Left ventricle myocardium superior (tissue), 1 donor: ENCODE measurements around the gene ATXN1. TPM values are rescaled to one million over a fixed set of nuclear protein-coding genes. Genes with fewer than 3 reads are reported as not detected.
"Not testable (repeated sequence)": the region's sequence is repeated elsewhere in the genome, so short reads cannot be mapped to it uniquely, and the experiment has no call there.

Experiments
- ATAC-seq: fragments of 200-7000 bp; cut with Tn5 transposase; one replicate; pipeline ENCODE4 v1.9.1; 2020; ENCODE audit warnings: mild to moderate bottlenecking, moderate library complexity
- DNase-seq: peaks from one replicate; pipeline ENCODE4 v3.0.0-alpha.2; 2020
- intact Hi-C: fragments of 100-400 bp; cut with micrococcal nuclease; formaldehyde crosslinking; loops from one replicate; pipeline ENCODE4 v1.11.0; 2022
- total RNA-seq: library from RNA; stranded (reverse); fragmentation: NEBNext Ultra II Directional; extraction: Animal tissue kit (Norgen Biotek cat#: 25700); gene quantifications from one replicate; pipeline ENCODE4 v1.2.1, GENCODE V29; 2021
- donor health status: DM: no; HTN: yes; CAD: no; lungs with severe emphysema.

ATXN1 gene
- total RNA-seq, 1 donor from 2014 or later = 45.2 TPM

- ATAC-seq, DNase-seq, intact Hi-C loops: not testable (repeated sequence)
Observed at GRCh38 chr6:16381968-16382367, 379.3 kb downstream of the ATXN1 start.

- ATAC-seq = peak; percentile 89
- no peak for DNase-seq
- intact Hi-C loops = no loop called here
Observed at GRCh38 chr6:16380220-16380809, 380.9 kb downstream of the ATXN1 start.

DNA sequence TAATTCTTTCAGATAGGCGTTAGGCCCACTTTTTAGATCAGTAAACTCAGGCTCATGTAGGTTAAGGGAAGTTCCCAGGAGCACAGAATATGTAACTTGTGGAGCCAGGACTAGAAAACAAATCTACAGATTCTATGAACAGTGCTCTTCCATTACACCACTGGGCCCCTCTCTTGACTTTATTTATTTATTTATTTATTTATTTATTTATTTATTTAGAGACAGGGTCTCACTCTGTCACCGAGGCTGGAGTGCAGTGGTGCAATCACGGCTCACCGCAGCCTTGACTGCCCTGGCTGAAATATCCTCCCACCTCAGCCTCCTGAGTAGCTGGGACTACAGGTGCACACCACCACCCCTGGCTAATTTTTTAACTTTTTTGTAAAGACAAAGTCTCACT lies 382.9 kb downstream of the ATXN1 start:
- ATAC-seq, DNase-seq, intact Hi-C loops: not testable (repeated sequence)

- DNase-seq (no peak), ATAC-seq (peak; percentile 36)
- intact Hi-C loops = no loop called here
Observed at GRCh38 chr6:16377470-16377869, 383.8 kb downstream of the ATXN1 start.

DNA sequence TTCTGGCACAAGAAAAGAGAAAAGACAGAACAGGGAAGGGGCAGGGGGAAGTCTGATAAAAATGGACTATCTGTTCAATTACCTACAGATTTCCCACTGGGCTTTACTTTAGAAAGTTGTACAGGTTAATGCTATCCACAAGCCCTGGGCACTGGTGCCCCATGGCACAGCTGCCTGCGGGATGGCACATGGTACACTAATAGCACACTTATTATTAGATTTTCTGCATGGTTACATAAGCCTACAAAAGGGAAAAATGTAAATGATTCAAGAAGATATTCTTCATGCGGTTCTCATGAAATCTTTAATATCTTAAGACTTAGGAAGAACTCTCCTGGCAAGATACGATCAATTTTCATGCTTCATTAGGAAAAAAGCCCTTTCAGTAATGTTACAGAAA lies 385.4 kb downstream of the ATXN1 start:
- DNase-seq (peak; percentile 50), ATAC-seq (peak; percentile 52)
- intact Hi-C loops = no loop called here

- ATAC-seq (no peak), DNase-seq (no peak)
- intact Hi-C loops = no loop called here
Observed at GRCh38 chr6:16375206-16375605, 386.1 kb downstream of the ATXN1 start.

DNA sequence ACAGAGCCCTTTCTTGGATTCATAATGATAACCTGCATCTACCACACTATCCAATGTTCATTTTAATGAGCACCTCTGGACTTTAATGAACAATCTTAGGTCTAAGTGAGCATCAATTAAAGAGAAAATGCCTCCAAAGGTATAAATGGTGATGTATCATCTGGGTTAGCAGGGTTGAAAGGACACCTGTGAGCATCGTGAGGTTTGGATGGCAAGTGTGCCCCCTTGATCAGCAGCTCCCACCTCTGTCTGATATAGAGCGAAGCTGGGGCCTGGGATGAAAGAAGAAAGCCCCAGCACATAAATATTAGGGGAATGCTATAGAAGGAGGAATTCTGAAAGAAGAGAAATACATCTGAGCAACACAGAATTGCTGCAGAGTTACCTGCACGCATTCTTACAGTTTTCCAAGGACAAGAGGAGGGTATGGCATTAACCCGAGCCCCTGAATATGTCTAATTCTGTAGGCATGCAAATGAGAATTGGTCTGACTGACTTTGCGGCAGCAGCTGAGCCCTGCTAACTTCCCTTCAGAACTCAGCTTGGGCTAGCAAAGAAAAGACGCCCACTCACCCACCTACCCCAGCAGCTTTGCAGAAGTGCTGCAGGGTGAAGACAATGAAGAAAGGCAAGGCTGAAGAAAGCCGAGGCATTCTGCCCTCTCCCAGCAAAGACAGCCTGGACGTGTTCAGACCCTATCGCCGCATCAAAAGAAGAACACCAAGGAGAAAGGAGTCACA lies 386.6 kb downstream of the ATXN1 start:
- intact Hi-C loops = no loop called here
- no peak for DNase-seq
- ATAC-seq = no peak

DNA sequence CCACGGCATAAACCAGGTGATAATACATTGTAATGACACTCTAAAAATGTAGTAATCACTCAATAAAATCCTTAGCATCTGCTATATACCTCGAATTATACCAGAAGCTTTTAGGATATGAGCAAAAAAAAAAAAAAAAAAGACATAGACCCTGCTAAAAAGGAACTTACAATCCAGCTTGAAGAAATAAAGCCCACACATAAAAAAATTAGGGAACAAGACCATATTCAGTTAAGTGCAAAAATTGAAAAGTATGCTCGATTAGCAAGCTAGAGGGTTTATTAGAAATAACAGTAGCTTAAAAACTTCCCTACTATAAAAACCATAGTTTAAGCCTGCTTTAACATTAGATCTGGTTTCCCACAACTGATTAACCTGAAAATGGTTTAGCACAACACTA lies 387.2 kb downstream of the ATXN1 start:
- intact Hi-C loops = no loop called here
- ATAC-seq = no peak
- DNase-seq = no peak

- DNase-seq = no peak
- intact Hi-C loops = no loop called here
- ATAC-seq = no peak
Observed at GRCh38 chr6:16372029-16372776, 389.1 kb downstream of the ATXN1 start.

DNA sequence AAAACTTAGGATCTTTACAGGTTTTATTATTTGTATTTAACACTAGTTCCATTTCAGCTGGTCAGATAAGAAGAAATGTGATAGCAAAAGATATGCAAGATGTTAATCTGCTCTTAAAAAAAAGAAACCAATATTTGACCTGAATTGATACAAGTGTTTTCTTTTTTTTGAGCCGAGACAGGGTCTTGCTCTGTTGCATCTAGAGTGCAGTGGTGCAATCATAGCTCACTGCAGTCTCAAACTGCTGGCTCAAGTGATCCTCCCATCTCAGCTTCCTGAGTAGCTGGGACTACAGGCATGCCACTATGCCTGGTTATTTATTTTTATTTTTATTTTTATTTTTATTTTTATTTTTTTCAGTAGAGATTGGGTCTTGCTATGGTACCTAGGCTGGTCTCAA lies 389.9 kb downstream of the ATXN1 start:
- ATAC-seq = no peak
- intact Hi-C loops = no loop called here
- DNase-seq = no peak

- ATAC-seq (no peak), DNase-seq (no peak)
- intact Hi-C loops = no loop called here
Observed at GRCh38 chr6:16370943-16371342, 390.3 kb downstream of the ATXN1 start.

DNA sequence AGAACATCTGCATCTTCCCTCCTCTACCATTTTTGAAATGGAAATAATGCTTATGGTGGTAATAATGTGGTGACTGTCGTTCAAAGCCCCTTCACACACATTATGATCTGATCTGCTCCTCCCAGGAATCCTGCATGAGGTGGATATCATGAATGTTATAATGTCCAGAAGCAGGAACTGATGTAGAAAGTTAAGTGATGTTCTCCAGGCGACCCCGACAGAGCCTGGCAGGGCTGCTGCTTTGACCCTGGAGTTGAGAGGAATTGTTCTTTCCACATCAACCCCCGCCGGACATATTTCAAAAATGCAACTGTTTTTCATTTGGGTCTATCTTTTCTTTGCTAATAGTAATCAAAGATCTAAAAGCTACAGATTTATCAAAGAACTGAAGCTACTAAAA lies 391.3 kb downstream of the ATXN1 start:
- intact Hi-C loops = no loop called here
- ATAC-seq (no peak), DNase-seq (no peak)

DNA sequence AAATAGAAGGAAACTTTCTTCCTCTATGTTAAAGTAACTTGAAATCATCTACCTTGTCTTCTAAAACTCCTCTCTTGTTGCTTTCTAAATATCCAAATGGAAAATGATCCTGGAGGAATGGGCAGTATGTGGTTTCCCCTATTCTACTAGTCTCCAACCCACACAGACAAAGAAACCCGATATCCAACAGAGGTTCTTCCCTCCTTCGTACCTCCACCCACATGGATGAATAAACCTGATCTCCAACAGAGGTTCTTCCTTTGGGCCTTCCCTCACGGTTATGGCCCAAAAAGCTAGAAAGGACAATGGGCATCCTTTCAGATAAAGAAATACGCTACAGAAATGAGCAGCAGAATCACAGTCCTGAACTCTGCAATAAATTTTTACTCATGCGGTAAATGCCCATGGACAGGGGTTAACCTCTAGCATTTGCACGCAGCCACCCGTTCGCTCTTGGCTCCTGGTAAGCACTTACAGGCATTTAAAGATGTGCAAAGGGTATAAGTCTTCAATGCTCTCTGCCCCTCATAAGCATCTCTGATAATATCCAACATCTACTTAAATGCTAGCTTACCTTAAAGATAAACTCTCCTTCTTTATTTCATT lies 392.0 kb downstream of the ATXN1 start:
- intact Hi-C loops = no loop called here
- DNase-seq (no peak), ATAC-seq (no peak)

GRCh38 chr6:16367571-16367970 lies 393.7 kb downstream of the ATXN1 start:
- DNase-seq = no peak
- no peak for ATAC-seq
- intact Hi-C loops = no loop called here

DNA sequence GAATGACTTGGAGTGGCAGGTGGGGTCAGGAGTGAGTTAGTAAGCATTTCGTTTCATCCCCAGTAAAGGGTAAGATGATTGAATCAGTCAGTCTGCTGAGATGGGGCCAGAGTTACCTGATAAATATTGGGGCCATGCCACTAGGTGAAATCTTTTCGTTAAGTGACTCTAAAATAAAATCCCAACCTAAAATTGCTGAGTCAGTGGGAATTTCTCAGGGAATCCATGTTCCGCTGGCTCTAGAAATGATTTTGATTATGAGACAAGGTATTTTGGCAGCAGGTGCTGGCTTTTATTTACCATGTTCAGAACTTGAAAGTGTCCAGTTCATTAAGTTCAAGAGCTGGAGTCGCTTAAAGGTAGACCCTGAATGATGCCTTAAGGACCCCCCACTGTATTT lies 397.5 kb downstream of the ATXN1 start:
- DNase-seq = no peak
- intact Hi-C loops = no loop called here
- no peak for ATAC-seq

GRCh38 chr6:16362819-16363589 lies 398.3 kb downstream of the ATXN1 start:
- intact Hi-C loops = no loop called here
- DNase-seq (no peak), ATAC-seq (no peak)

DNA sequence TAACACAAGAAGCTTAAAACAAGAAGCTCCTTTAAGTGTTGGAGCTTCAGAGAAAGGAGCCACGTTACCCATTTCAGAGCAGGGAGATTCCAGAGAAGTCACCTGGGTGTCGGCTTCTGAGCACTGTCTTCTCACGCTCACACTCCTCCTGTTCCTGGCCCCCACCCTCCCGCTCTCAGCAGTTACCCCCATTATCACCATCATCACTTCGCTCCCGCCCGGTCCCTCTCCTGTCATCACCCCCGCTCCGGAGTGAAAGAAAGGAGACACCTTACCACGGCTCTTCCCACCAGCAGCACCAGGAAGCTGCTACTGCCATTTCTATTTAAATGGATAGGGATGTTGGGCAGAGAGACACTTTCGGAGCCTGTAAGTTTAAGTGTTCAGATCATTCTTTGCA lies 399.0 kb downstream of the ATXN1 start:
- intact Hi-C loops = no loop called here
- ATAC-seq (no peak), DNase-seq (no peak)

- DNase-seq (no peak), ATAC-seq (no peak)
- intact Hi-C loops = no loop called here
Observed at GRCh38 chr6:16361861-16362260, 399.4 kb downstream of the ATXN1 start.

- DNase-seq (no peak), ATAC-seq (no peak)
- intact Hi-C loops = no loop called here
Observed at GRCh38 chr6:16361121-16361520, 400.1 kb downstream of the ATXN1 start.
